ENCODE measurements around the gene RHBDL1. TPM values are rescaled to one million over a fixed set of nuclear protein-coding genes. Genes with fewer than 3 reads are reported as not detected.
"Not testable (repeated sequence)": the region's sequence is repeated elsewhere in the genome, so short reads cannot be mapped to it uniquely, and the experiment has no call there.

The RHBDL1 gene
- total and polyA plus RNA-seq, 2 donors (not counting 1 experiment from before 2014, with no cell fraction given), result 0.76 to 7.1 TPM

DNA sequence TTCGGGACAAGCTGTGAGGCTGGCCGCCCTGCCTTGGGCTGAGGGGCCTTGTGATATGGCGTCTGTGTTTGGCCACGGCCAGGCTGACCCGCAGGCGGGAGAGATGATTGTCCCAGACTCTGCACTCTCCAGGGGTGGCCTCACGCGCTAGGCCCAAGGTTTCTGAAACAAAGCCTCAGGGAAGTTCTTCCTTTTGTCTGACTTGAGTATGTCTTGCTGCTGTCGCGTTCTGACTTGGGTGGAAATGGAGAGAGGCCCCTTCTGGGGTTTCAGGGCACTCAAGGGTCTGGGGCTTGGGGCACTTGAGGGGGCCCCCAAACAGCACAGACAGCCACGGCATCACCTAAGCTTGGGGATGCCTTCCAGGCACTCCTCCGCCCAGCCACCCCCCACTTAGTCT is 35.6 kb downstream of the RHBDL1 start:
- H3K9ac ChIP-seq (ENCODE audit: insufficient read depth, low read length), result no peak overlapping the region
- TF ChIP-seq EZH2 (IDR thresholded peaks at IDR 0.05; ENCODE audit: low read length, missing control alignments), result no peak
- TF ChIP-seq, protein P1, sequence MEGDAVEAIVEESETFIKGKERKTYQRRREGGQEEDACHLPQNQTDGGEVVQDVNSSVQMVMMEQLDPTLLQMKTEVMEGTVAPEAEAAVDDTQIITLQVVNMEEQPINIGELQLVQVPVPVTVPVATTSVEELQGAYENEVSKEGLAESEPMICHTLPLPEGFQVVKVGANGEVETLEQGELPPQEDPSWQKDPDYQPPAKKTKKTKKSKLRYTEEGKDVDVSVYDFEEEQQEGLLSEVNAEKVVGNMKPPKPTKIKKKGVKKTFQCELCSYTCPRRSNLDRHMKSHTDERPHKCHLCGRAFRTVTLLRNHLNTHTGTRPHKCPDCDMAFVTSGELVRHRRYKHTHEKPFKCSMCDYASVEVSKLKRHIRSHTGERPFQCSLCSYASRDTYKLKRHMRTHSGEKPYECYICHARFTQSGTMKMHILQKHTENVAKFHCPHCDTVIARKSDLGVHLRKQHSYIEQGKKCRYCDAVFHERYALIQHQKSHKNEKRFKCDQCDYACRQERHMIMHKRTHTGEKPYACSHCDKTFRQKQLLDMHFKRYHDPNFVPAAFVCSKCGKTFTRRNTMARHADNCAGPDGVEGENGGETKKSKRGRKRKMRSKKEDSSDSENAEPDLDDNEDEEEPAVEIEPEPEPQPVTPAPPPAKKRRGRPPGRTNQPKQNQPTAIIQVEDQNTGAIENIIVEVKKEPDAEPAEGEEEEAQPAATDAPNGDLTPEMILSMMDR (conservative IDR thresholded peaks at IDR 0.05 in 1 of 2, IDR thresholded peaks at IDR 0.05 in 1 of 2; ENCODE audit: low read depth in 1 of 2, low read length in 2 of 2), result no peak
- H3K79me2 ChIP-seq (ENCODE audit: control insufficient read depth, insufficient read depth, low read length), result no peaks in the 10 kb centered on the region
- H3K27me3 ChIP-seq (ENCODE audit: control insufficient read depth, insufficient read depth, low read length), result peaks cover 17% of the 10 kb centered on the region
- H4K20me1 ChIP-seq (ENCODE audit: control insufficient read depth, extremely low read depth, insufficient read depth, low read length), result no peaks in the 10 kb centered on the region
- H3K4me1 ChIP-seq (ENCODE audit: control insufficient read depth, extremely low read depth, insufficient read depth, low read length), result peaks cover 11% of the 10 kb centered on the region
- H3K36me3 ChIP-seq (ENCODE audit: control insufficient read depth, insufficient read depth, low read length), result no peaks in the 10 kb centered on the region
- no peaks in the 10 kb centered on the region for H3K9me3 ChIP-seq (ENCODE audit: control insufficient read depth, insufficient read depth, low read depth, low read length)
- H3K27ac ChIP-seq (ENCODE audit: insufficient read depth, low read length), result no peak overlapping the region
- no peak overlapping the region for H3K4me2 ChIP-seq (ENCODE audit: extremely low read depth, insufficient read depth, low read length)
- no peak overlapping the region for H2AFZ ChIP-seq (ENCODE audit: low read length)
- no peak for DNase-seq (ENCODE audit: low read depth in 2 of 2)
- no peak overlapping the region for H3K4me3 ChIP-seq (replicated peaks in 1 of 4; ENCODE audit: control extremely low read depth in 1 of 4, insufficient read depth in 1 of 4, low read depth in 3 of 4, low read length in 4 of 4)

DNA sequence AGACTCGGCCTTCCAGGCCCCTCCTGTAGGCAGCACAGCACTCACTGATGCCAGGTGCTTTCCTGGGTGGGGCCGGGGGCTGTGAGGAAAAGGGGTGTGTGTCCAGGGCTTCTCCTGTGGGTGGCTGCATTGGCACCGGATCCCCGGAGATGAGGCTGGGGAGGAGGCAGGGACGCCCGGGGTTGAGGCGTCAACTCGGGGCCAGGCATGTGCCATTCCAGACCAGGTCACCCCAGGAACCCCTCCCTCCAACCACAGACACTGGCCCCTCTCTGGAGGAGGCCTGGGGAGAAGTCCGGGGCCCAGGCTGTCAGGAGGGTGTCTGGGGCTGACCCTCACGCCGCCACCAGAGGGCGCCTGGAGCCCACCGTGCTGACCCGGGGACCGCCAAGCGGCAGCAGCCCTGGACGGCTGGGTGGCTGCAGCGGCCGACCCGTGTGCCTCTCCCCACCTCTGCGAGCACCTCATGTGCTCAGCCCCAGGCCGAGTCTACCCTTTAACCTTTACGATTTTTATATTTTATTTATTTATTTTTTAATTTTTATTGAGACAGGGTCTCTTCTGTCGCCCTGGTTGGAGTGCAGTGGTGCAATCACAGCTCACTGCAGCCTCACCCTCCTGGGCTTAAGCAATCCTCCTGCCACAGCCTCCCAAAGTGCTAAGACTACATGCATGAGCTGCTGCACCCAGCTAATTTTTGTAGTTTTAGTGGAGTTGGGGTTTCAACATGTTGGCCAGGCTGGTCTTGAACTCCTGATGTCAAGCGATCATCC is 36.3 kb downstream of the RHBDL1 start:
- TF ChIP-seq, protein P1 (conservative IDR thresholded peaks at IDR 0.05 in 1 of 2, IDR thresholded peaks at IDR 0.05 in 1 of 2; ENCODE audit: low read depth in 1 of 2, low read length in 2 of 2), result peak; percentile 78 to 82
- no peak for TF ChIP-seq EZH2 (IDR thresholded peaks at IDR 0.05; ENCODE audit: low read length, missing control alignments)
- H3K4me1 ChIP-seq (ENCODE audit: control insufficient read depth, extremely low read depth, insufficient read depth, low read length), result peaks cover 13% of the 10 kb centered on the region
- no peaks in the 10 kb centered on the region for H3K9me3 ChIP-seq (ENCODE audit: control insufficient read depth, insufficient read depth, low read depth, low read length)
- DNase-seq (ENCODE audit: low read depth in 2 of 2), result peak; percentile 44 to 53
- peaks cover 12% of the 10 kb centered on the region for H3K27me3 ChIP-seq (ENCODE audit: control insufficient read depth, insufficient read depth, low read length)
- H2AFZ ChIP-seq (ENCODE audit: low read length), result no peak overlapping the region
- no peaks in the 10 kb centered on the region for H3K79me2 ChIP-seq (ENCODE audit: control insufficient read depth, insufficient read depth, low read length)
- no peak overlapping the region for H3K27ac ChIP-seq (ENCODE audit: insufficient read depth, low read length)
- no peak overlapping the region for H3K4me2 ChIP-seq (ENCODE audit: extremely low read depth, insufficient read depth, low read length)
- H3K36me3 ChIP-seq (ENCODE audit: control insufficient read depth, insufficient read depth, low read length), result no peaks in the 10 kb centered on the region
- H3K4me3 ChIP-seq (replicated peaks in 1 of 4; ENCODE audit: control extremely low read depth in 1 of 4, insufficient read depth in 1 of 4, low read depth in 3 of 4, low read length in 4 of 4), result no peak overlapping the region
- no peak overlapping the region for H3K9ac ChIP-seq (ENCODE audit: insufficient read depth, low read length)
- H4K20me1 ChIP-seq (ENCODE audit: control insufficient read depth, extremely low read depth, insufficient read depth, low read length), result no peaks in the 10 kb centered on the region

DNA sequence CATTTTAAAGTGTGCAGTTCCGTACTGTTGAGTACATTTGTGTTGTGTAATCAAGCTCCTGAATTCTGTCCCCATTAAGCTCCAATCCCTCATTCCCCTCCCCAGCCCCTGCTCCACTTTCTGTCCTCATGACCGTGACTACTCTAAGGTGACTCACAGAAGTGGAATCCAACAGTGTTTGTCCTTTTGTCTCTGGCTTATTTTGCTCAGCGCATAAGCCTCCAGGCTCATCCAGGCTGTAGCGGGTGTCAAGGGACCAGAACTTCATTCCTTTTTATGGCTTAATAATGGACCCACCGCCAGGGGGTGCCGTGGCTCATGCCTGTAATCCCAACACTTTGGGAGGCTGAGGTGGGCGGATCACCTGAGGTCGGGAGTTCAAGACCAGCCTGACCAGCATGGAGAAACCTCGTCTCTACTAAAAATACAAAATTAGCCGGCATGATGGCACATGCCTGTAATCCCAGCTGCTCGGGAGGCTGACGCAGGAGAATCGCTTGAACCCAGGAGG is 37.3 kb downstream of the RHBDL1 start:
- TF ChIP-seq, protein P1 (conservative IDR thresholded peaks at IDR 0.05 in 1 of 2, IDR thresholded peaks at IDR 0.05 in 1 of 2; ENCODE audit: low read depth in 1 of 2, low read length in 2 of 2), result peak in 1 of 2 donors; percentile 36
- H3K4me2 ChIP-seq (ENCODE audit: extremely low read depth, insufficient read depth, low read length), result not testable (repeated sequence)

More for the DNA sequence above, 37.3 kb downstream of the RHBDL1 start:
- H3K79me2 ChIP-seq (ENCODE audit: control insufficient read depth, insufficient read depth, low read length); H4K20me1 ChIP-seq (ENCODE audit: control insufficient read depth, extremely low read depth, insufficient read depth, low read length); H3K9ac ChIP-seq (ENCODE audit: insufficient read depth, low read length); H2AFZ ChIP-seq (ENCODE audit: low read length); H3K27ac ChIP-seq (ENCODE audit: insufficient read depth, low read length); H3K27me3 ChIP-seq (ENCODE audit: control insufficient read depth, insufficient read depth, low read length); H3K9me3 ChIP-seq (ENCODE audit: control insufficient read depth, insufficient read depth, low read depth, low read length); H3K4me3 ChIP-seq (replicated peaks in 1 of 4; ENCODE audit: control extremely low read depth in 1 of 4, insufficient read depth in 1 of 4, low read depth in 3 of 4, low read length in 4 of 4); H3K36me3 ChIP-seq (ENCODE audit: control insufficient read depth, insufficient read depth, low read length): not testable (repeated sequence)
- peaks cover 13% of the 10 kb centered on the region for H3K4me1 ChIP-seq (ENCODE audit: control insufficient read depth, extremely low read depth, insufficient read depth, low read length)
- DNase-seq (ENCODE audit: low read depth in 2 of 2), result peak; percentile 89 to 93

Measured in fibroblast of lung (primary cell).